Kasumi-1 (cell line): ENCODE measurements around the gene RBM19.
"Not testable (repeated sequence)": the region's sequence is repeated elsewhere in the genome, so short reads cannot be mapped to it uniquely, and the experiment has no call there.

Experiments
- DNase-seq, 2 experiments: peaks; one replicate each; lab custom pipeline; 2025; lab: John Stamatoyannopoulos, UW

Gene RBM19, protein sequence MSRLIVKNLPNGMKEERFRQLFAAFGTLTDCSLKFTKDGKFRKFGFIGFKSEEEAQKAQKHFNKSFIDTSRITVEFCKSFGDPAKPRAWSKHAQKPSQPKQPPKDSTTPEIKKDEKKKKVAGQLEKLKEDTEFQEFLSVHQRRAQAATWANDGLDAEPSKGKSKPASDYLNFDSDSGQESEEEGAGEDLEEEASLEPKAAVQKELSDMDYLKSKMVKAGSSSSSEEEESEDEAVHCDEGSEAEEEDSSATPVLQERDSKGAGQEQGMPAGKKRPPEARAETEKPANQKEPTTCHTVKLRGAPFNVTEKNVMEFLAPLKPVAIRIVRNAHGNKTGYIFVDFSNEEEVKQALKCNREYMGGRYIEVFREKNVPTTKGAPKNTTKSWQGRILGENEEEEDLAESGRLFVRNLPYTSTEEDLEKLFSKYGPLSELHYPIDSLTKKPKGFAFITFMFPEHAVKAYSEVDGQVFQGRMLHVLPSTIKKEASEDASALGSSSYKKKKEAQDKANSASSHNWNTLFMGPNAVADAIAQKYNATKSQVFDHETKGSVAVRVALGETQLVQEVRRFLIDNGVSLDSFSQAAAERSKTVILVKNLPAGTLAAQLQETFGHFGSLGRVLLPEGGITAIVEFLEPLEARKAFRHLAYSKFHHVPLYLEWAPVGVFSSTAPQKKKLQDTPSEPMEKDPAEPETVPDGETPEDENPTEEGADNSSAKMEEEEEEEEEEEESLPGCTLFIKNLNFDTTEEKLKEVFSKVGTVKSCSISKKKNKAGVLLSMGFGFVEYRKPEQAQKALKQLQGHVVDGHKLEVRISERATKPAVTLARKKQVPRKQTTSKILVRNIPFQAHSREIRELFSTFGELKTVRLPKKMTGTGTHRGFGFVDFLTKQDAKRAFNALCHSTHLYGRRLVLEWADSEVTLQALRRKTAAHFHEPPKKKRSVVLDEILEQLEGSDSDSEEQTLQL

DNA sequence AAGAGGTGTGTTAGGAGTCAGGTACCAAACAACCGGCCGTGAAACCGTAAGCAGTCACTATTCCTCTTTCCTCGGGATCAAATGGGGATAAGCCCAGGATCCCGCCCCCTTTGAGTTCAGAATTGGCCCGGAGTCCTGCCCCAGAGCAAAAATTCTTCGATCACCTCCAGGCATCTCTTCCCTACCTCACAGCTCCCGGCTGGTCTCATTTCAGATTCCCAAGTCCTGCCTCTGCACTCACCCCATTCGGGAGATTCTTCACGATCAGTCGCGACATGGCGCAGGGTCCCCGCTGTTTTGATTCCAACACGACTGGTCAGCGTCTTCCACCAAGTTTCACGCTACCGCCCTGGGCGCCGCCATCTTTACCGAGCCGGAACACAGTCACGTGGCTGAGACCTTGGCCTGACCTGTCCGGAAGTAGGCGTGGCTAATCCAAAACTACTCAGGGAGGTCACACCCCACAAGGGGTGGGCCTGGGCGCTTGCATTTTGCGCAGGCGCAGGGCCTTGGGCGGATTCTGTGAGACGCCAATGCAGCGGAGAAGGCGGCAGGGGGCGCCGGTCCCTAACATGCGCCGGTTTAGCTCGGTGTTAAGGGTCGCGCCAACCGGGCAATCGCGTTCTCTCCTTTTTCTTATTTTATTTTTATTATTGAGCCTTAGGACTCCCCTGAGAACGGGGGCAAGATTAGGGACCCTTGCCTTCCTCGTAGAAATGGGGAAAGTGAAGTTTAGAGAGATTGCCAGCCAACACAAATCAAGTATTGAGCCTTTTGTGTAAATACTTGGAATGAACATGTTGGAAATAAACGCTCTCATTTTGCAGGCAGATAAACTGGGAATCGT is at the start of gene RBM19:
Gene RBM19, minus strand, starts transcription at position 375 of the 847 bp plus-strand sequence. Its CDS starts 98 bp downstream, at position 277.
- DNase-seq: peak; percentile 94

DNA sequence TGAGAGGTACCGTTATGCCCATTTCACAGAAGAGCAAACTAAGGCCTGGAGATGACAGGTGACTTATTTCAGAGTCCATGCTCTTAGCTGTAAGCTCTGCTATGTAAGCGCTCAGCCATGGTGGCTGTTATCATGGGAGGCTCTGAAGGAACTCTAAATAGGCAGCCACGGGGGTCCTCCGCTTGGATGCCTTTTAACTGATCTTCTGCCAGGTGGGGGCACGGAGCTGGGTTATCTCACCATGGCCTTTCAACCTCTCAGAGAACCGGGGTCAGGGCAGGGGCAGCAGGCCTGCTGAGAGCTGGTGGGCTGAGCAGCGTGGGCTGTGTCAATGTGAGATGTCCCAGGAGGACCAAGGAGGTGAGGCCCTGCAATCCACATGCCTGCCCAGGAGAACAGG is 49.7 kb upstream of the RBM19 start:
- no peak for DNase-seq

DNA sequence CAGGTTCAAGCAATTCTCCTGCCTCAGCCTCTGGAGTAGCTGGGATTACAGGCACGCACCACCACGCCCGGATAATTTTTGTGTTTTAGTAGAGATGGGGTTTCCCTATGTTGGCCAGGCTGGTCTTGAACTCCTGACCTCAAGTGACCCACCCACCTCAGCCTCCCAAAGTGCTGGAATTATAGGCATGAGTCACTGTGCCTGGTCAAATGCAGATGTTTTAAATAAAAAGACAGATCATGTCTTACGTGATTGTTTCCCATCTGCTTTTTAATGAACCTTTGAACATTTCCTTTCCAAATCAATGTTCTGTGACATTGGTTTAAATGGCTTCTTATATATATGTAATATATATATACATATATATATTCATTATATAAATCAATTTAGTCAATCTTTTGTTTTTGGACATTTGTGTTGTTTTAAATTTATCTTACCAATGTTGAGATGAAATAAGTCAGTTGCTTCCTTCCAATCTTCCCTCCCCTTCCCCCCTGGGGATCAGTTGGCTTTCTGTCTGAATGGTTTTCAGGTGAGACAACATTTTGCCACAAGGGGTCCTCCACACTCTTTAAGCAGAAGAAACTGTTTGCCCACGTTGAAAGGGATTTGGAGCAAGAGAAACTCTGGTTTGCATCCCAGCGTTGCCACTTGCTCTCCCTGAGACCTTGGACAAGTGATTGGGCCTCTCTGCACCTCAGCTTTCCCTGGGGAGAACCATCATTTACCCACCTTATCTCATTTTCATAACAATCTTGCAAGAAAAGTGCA is 47.6 kb upstream of the RBM19 start:
- DNase-seq: no peak

DNA sequence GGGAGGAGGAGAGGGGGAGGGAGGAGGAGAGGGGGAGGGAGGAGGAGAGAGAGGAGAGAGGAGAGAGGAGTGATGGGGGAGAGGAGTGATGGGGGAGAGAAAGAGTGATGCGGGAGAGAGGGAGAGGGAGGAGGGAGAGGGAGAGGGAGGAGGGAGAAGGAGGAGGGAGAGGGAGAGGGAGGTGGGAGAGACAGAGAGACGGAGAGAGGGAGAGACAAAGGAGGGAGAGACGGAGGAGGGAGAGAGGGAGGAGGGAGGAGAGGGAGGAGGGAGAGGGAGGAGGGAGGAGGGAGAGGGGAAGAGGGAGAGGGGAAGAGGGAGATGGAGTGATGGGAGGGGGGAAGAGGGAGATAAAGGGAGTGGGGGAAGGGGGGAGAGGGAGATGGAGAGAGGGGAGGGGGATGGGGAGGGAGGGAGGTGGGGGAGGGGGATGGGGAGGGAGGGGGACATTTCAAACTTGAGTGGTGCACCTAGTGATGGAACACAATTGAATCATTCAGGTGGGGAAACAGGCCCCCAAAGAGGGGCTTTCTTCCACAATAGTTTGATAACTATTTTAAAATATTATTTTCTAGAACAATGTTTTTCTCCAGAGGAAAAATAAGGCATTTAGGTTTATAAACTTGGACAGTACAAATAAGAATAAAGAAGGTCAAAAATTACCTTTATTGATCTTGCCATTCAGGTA is 46.8 kb upstream of the RBM19 start:
- DNase-seq: no peak

DNA sequence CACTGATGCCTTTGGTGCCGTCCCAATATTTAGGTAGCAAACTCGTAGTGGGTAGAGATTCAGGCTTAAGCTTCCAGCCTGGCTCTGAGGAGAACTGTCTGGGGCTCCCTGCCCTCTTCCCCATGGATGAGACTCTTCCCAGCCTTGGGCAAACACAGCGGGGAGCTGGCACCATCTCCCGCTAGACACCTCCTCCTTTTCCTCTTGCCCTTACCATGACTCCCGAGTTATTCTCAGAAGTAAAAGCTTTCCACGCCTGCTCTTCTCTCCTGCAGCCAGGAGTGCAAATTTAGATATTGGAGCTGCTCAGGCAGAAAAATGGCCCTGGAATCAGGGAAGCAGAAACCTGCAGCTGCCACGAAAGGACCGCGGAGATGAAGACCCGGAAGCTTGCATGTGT is 45.6 kb upstream of the RBM19 start:
- DNase-seq: no peak

DNA sequence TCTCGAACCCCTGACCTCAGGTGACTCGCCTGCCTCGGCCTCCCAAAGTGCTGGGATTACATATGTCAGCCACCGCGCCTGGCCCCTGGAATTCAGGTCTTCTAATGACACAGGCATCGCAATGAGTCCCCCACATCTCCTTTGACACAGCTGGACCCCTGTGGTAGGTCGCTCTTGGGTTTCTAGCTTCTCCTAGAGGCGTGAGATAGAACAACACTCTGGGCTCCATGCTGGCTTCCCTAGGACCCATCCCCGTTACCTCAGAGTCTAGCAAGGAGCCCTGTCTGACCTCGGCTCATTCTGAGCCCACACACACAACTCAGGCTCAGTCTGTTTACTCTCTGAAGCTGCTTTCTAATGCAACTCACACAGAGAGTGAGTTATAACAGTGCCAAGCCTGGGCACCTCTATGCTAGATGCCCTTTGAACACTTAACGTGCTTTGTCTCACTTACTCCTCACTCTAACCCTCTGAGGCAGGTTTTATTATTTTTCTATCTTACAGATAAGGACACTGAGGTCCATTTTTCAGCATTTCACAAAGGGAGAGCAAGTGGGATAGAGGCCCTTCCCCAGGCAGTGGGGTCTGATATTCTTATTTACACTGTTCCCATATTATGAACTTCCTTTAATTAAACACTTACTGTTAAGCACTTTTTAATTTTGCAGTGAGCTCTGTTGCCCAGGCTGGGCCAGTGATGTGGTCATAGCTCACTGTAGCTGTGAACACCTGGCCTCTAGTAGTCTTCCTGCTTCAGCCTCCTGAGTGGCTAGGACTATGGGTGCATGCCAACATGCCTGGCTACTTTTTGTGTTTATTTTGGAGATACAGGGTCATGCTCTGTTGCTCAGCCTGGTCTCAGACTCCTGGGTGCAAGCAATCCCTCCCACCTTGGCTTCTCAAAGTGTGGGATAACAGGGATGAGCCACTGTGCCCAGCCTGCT is 40.6 kb upstream of the RBM19 start:
- no peak for DNase-seq

DNA sequence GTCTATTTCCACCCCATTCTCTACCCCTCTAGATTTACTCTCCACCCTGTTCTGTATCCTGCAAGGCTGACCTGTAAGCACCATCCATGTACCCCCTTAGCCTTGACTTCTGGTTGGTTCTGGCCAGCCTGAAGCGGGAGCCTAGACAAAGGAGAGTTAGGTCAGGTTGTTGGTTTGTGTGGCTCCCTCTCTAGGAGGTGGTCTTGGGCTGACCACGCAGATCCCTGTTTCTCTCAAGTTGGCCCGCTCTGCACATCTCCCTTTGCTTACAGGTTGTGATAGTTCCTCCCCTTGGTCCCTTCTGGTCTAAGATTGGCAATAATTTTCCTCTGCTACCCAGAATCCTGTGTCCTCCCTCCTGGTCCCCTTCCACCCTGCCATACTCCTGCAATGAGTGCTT is 38.3 kb upstream of the RBM19 start:
- DNase-seq: no peak

DNA sequence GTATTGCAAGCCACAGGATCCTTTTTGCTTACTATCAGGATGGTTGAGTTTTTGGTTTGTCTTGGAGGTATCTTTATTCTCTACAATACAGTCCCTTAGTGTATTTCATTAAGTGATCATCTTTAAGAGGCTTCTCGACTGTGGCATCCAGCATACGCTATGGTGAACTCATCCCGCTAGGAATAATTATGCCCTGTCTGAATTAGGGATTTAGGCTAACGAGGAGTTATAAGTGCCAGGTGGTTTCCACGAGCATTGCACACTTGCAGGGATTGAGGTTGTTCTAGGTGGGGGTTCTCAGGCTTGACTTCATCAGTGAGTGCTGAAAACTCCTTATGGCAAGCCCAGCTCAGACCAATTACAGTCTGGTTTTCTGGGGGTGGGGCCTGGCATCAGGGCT is 37.2 kb upstream of the RBM19 start:
- DNase-seq: no peak

DNA sequence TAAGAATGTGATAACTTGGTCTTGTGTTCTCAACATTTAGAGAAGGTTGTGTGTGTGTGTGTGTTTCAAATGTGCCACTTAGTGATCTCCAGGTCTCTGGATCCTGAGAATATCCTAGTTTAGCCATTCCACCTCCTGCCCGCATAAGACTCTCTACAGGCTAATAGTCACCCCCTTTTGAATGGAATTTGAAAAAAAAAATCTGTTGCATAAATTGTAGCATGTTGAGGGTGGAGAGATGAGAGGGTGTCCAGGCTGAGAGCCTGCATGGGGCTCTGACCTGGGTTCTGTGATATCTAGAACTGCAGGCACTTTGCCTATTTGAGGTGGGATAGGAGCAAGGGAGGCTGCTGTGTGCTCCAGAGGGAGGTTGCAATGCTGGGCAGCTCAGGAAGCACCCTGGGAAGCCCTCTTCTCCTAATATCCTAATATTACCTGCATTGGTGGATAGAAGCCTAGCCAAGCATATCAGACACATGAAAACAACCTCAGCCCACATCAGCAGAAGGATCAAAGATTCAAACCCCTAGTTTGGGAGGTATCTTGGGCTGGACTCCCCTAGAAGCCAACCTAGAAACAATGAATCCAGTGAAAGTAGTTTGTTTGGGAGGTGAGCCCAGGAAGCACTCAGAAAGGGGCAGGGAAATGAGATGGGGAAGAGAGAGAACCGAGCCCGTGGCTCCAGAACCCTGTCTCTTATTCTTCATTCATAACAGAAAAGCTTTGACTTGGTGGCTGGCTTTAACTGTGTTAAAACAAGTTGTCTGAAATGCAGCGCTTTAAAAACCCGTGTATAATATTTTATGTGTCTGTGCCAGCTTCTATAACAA is 35.6 kb upstream of the RBM19 start:
- DNase-seq: no peak

DNA sequence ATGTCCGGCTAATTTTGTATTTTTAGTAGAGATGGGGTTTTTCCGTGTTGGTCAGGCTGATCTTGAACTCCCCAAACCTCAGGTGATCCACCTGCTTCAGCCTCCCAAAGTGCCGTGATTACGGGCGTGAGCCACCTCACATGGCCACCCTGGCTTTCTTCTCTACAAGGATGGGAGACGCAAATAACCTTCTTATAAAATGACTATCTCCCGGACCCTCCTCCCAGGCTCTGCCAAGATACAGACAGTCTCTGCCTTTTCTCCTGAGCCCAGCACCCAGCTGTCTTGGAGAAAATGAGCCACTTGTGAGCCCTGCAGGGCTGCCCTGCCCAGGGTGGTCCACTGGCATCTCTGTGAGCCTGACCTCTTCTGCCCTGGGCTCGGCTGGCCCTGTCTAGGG is 34.7 kb upstream of the RBM19 start:
- no peak for DNase-seq

DNA sequence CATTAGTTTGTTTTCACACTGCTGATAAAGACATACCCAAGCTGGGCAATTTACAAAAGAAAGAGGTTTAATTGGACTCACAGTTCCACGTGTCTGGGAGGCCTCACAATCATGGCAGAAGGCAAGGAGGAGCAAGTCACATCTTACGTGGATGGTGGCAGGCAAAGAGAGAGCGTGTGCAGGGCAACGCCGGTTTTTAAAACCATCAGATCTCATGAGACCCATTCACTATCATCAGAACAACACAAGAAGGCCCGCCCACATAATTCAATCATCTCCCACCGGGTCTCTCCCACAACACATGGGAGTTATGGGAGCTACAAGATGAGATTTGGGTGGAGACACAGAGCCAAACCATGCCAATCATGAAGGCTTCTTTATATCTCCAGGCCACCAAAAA is 34.1 kb upstream of the RBM19 start:
- not testable (repeated sequence) for DNase-seq

DNA sequence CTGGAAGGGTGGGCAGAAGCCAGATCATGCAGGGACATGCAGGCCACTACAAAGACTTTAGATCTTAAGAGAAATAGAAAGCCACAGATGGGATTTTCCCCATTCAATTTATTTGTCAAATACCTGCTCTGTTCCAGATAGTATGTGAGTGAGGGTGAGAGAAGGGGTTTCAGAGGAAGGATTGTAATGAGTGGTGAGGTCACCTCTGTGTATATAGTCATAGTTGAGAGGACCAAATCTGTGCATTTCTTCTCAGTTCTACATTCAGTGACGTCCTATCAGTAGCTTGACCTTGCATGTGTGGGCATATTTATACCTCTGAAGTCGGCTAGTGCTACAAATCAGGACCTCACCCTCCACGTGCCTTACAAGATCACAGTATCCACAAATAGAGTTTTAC is 31.2 kb upstream of the RBM19 start:
- DNase-seq: no peak

DNA sequence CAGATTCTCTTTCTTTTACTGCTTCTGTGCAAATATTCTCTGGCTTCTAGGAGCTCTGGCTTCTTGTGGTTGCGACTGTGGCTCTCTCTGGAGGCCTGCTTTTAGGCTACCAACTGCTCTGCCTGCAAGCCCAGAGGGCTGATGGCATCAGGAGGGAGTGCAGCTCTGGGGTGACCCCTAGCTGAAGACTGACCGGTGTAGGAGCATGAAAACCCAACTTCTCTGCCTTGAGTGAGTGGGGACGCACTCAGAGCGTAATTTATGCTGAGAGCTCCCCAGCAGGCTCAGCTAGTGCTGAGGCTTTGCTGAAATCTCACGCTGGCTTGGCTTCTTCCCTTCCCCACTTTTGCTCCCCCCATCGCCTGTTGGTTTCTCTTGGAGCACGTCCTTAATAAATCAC is 29.9 kb upstream of the RBM19 start:
- DNase-seq: no peak

DNA sequence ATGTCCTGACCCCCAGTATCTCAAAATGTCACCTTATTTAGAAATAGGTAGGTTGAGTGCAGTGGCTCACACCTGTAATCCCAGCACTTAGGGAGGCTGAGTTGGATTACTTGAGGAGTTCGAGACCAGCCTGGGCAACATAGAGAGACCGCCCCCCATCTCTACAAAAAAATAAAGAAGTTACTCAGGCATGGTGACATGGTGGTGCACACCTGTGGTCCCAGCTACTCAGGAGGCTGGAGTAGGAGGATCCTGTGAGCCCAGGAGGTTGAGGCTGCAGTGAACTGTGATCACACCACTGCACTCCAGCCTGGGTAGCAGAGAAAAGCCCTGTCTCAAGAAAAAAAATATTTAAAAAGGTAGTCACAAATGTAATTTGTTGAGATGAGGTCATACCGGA is 27.9 kb upstream of the RBM19 start:
- DNase-seq: no peak

DNA sequence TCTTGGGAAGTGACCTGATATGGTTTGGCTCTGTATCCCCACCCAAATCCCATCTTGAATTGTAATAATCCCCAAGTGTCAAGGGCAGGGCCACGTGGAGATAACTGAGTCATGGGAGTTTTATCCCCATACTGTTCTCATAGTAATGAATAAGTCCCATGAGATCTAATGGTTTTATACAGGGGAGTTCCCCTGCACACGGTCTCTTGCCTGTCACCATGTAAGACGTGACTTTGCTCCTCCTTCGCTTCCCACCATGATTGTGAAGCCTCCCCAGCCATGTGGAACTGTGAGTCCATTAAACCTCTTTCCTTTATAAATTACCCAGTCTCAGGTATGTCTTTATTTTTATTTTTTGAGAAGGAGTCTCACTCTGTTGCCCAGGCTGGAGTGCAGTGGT is 26.6 kb upstream of the RBM19 start:
- not testable (repeated sequence) for DNase-seq

DNA sequence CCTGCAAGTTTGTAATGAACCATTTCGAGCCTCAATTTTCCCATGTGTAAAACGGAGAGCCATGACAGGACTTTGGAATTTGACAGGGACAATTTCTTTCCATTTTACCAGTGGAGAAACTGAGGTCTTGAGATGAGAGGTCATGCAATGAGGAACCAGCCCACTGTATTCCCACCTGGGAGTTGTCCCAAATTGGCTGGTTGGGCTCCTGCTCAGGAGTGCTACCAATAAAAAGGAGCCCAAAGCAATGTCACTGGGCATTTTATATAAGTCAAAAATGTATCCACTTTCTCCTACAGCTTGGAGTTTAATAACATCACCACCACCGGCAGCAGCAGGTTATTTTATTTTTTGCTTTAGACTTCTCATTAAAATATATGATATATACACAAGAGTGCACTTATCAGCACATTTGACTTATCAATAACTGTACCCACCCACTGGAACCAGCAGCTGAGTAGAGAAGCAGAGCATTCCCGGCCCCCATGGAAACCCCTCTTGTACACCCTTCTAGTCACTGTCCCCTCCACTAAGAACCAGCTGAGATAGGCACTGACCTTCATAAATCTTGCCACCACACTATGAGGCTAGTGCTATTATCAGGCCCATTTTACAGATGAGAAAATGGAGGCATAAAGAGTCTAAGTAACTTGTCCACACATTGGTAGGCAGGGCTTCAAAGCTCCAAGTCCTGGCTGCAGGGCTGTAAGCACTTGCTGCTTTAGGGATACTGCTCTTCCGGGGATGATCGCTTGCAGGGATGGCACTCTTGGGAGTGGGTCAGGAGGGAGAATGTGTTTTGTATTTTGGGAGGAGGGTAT is 25.3 kb upstream of the RBM19 start:
- no peak for DNase-seq
